Measurements from ENCODE around the gene ARHGAP6.

The ARHGAP6 gene

GRCh38 chrX:11164433-11164832 lies 501.3 kb downstream of the ARHGAP6 start:
- H3K27me3 ChIP-seq (ENCODE audit: insufficient read depth, poor library complexity, severe bottlenecking), result no peaks in the 10 kb centered on the region
- no peaks in the 10 kb centered on the region for H3K4me1 ChIP-seq (ENCODE audit: insufficient read depth, poor library complexity, severe bottlenecking)
- no peaks in the 10 kb centered on the region for H3K9me3 ChIP-seq (ENCODE audit: severe bottlenecking)
- DNase-seq (ENCODE audit: low spot score) (no peak), ATAC-seq (ENCODE audit: low read depth) (no peak)
- no peak overlapping the region for H3K27ac ChIP-seq (ENCODE audit: poor library complexity, severe bottlenecking)
- TF ChIP-seq, protein P1, sequence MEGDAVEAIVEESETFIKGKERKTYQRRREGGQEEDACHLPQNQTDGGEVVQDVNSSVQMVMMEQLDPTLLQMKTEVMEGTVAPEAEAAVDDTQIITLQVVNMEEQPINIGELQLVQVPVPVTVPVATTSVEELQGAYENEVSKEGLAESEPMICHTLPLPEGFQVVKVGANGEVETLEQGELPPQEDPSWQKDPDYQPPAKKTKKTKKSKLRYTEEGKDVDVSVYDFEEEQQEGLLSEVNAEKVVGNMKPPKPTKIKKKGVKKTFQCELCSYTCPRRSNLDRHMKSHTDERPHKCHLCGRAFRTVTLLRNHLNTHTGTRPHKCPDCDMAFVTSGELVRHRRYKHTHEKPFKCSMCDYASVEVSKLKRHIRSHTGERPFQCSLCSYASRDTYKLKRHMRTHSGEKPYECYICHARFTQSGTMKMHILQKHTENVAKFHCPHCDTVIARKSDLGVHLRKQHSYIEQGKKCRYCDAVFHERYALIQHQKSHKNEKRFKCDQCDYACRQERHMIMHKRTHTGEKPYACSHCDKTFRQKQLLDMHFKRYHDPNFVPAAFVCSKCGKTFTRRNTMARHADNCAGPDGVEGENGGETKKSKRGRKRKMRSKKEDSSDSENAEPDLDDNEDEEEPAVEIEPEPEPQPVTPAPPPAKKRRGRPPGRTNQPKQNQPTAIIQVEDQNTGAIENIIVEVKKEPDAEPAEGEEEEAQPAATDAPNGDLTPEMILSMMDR (IDR thresholded peaks at IDR 0.05; ENCODE audit: poor library complexity, severe bottlenecking), result no peak
- H3K4me3 ChIP-seq (ENCODE audit: severe bottlenecking), result no peak overlapping the region
- no peaks in the 10 kb centered on the region for H3K36me3 ChIP-seq (ENCODE audit: low read depth)

GRCh38 chrX:11159149-11159548 lies 506.6 kb downstream of the ARHGAP6 start:
- TF ChIP-seq, protein P1 (IDR thresholded peaks at IDR 0.05; ENCODE audit: poor library complexity, severe bottlenecking), result no peak
- no peaks in the 10 kb centered on the region for H3K4me1 ChIP-seq (ENCODE audit: insufficient read depth, poor library complexity, severe bottlenecking)
- H3K36me3 ChIP-seq (ENCODE audit: low read depth), result no peaks in the 10 kb centered on the region
- DNase-seq (ENCODE audit: low spot score), result no peak
- H3K27me3 ChIP-seq (ENCODE audit: insufficient read depth, poor library complexity, severe bottlenecking), result no peaks in the 10 kb centered on the region
- H3K27ac ChIP-seq (ENCODE audit: poor library complexity, severe bottlenecking), result no peak overlapping the region
- no peak for ATAC-seq (ENCODE audit: low read depth)
- H3K9me3 ChIP-seq (ENCODE audit: severe bottlenecking), result no peaks in the 10 kb centered on the region
- H3K4me3 ChIP-seq (ENCODE audit: severe bottlenecking), result no peak overlapping the region

- no peaks in the 10 kb centered on the region for H3K27me3 ChIP-seq (ENCODE audit: insufficient read depth, poor library complexity, severe bottlenecking)
- no peaks in the 10 kb centered on the region for H3K36me3 ChIP-seq (ENCODE audit: low read depth)
- H3K27ac ChIP-seq (ENCODE audit: poor library complexity, severe bottlenecking), result no peak overlapping the region
- no peak overlapping the region for H3K4me3 ChIP-seq (ENCODE audit: severe bottlenecking)
- DNase-seq (ENCODE audit: low spot score) (no peak), ATAC-seq (ENCODE audit: low read depth) (no peak)
- H3K9me3 ChIP-seq (ENCODE audit: severe bottlenecking), result no peaks in the 10 kb centered on the region
- no peaks in the 10 kb centered on the region for H3K4me1 ChIP-seq (ENCODE audit: insufficient read depth, poor library complexity, severe bottlenecking)
- TF ChIP-seq, protein P1 (IDR thresholded peaks at IDR 0.05; ENCODE audit: poor library complexity, severe bottlenecking), result no peak
These were observed 513.7 kb downstream of the ARHGAP6 start for GRCh38 chrX:11151799-11152559.

DNA sequence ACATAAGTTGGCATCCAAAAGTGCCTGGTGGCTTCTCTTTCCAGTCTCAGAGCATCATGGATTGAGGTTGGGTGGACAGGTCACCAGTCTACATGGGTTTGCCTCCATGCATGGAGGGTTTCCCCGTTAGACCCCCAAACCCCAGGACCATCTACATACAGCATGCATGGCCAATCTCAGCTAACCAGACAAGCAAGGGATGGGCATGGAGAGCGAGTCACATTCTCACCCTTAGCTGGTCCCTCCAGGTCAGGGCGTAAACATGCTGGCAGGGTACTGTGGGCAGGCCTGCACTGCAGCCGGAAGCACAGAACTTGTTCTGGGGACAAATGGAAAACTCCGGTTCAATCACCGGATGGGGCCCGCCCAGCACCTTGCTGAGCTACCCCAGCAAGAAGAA lies 517.3 kb downstream of the ARHGAP6 start:
- no peaks in the 10 kb centered on the region for H3K27me3 ChIP-seq (ENCODE audit: insufficient read depth, poor library complexity, severe bottlenecking)
- TF ChIP-seq, protein P1 (IDR thresholded peaks at IDR 0.05; ENCODE audit: poor library complexity, severe bottlenecking), result no peak
- H3K27ac ChIP-seq (ENCODE audit: poor library complexity, severe bottlenecking), result no peak overlapping the region
- H3K4me3 ChIP-seq (ENCODE audit: severe bottlenecking), result no peak overlapping the region
- H3K9me3 ChIP-seq (ENCODE audit: severe bottlenecking), result no peaks in the 10 kb centered on the region
- DNase-seq (ENCODE audit: low spot score) (no peak), ATAC-seq (ENCODE audit: low read depth) (no peak)
- H3K4me1 ChIP-seq (ENCODE audit: insufficient read depth, poor library complexity, severe bottlenecking), result no peaks in the 10 kb centered on the region
- H3K36me3 ChIP-seq (ENCODE audit: low read depth), result no peaks in the 10 kb centered on the region

GRCh38 chrX:11146411-11146810 lies 519.3 kb downstream of the ARHGAP6 start:
- ATAC-seq (ENCODE audit: low read depth), result no peak
- Histone ChIP-seq H3K4me3 (ENCODE audit: severe bottlenecking) (no peak overlapping the region), H3K4me1 (ENCODE audit: insufficient read depth, poor library complexity, severe bottlenecking) (no peaks in the 10 kb centered on the region), H3K27me3 (ENCODE audit: insufficient read depth, poor library complexity, severe bottlenecking) (no peaks in the 10 kb centered on the region), H3K9me3 (ENCODE audit: severe bottlenecking) (no peaks in the 10 kb centered on the region), H3K27ac (ENCODE audit: poor library complexity, severe bottlenecking) (no peak overlapping the region), H3K36me3 (ENCODE audit: low read depth) (no peaks in the 10 kb centered on the region)
- DNase-seq (ENCODE audit: low spot score), result no peak
- TF ChIP-seq, protein P1 (IDR thresholded peaks at IDR 0.05; ENCODE audit: poor library complexity, severe bottlenecking), result no peak
